Testis (tissue), 2 donors: ENCODE data around the gene UBE3C.
"Not testable (repeated sequence)": the region's sequence is repeated elsewhere in the genome, so short reads cannot be mapped to it uniquely, and the experiment has no call there.

Experiments
- CTCF ChIP-seq, 3 experiments: fragments of 450-650 bp in 2 of 3; fragments of 200-600 bp in 1 of 3; sonication (generic) in 1 of 3; IDR thresholded peaks; one replicate each; pipeline ENCODE4 v1.5.1; 2016 to 2019; ENCODE audit warnings: antibody characterized with exemption in 3 of 3, mild to moderate bottlenecking in 2 of 3, moderate library complexity in 1 of 3
- POLR2A ChIP-seq: fragments of 450-650 bp; IDR thresholded peaks from one replicate; pipeline ENCODE4 v1.6.1; 2017; ENCODE audit warnings: antibody characterized with exemption, mild to moderate bottlenecking, moderate library complexity

GRCh38 chr7:157251817-157252216 is 113.1 kb downstream of the UBE3C start:
- not testable (repeated sequence) for TF ChIP-seq CTCF (IDR thresholded peaks at IDR 0.05); POLR2A
